OCI-LY3 (cell line): Measurements from ENCODE around the gene KIF2A.

ENCODE experiments used
- CTCF ChIP-seq: fragments of 200-600, 300-600 bp; sonication (generic); IDR thresholded peaks from 2 replicates; pipeline ENCODE4 v1.5.1; 2014; ENCODE audit warnings: antibody characterized with exemption, low read length, low read depth
- EZH2phosphoT487 ChIP-seq: fragments of 200-600 bp; shearing (Covaris generic); IDR thresholded peaks from 2 replicates; pipeline ENCODE4 v1.6.1; 2018; ENCODE audit warnings: antibody characterized with exemption, mixed run types, low read depth

GRCh38 chr5:62315376-62316175 is 9.6 kb downstream of the KIF2A start:
- TF ChIP-seq CTCF, result no peak
- TF ChIP-seq EZH2phosphoT487, result no peak
